Activated T-cell treated with anti-CD3 and anti-CD28 coated beads, Interleukin-2, amount 50 U/mL, for 1 hour (primary cell): ENCODE data around the gene POLR2A.
"Not testable (repeated sequence)": the region's sequence is repeated elsewhere in the genome, so short reads cannot be mapped to it uniquely, and the experiment has no call there.

ENCODE experiments used
- DNase-seq: peaks from one replicate; pipeline ENCODE4 v3.0.0-alpha.2; 2020

The POLR2A gene

DNA sequence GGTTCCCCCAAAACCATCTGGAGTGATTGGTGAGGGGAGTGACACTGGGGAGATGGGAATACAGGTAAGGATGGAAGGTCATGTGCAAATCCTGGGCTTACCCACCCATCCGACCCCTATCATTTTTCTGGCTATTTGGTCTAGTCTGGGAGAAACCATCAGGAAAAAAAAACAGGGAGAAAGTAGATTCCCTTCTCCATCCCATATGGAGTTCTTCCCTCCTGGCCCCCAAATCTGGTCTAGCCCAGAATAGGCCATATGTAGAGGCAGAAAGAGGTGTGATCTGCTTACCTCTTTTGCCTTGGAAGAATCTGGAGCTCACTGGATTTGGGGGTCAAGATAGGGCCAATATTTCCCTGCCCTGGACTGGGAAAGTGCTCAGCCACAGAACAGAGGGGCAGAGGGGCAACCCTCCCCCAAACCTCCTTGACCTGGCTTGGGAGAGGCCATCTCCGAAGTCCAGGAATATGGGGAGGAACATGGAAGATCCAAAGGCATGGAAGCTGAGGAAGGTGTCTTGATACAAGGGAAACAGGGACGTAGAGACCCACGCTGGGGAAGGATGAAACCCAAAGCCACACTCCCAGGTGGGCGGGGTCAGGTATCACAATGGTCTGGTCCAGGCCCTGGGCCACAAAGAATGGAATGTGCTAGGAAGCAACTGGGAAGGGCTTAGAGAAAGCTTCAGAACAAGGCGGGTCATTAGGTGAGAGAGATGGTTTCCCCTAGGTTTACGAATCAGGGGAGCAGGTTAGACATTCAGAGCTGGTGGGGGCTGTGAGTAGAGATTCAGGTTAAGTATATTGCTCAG is 23.1 kb upstream of the POLR2A start:
- no peak for DNase-seq

DNA sequence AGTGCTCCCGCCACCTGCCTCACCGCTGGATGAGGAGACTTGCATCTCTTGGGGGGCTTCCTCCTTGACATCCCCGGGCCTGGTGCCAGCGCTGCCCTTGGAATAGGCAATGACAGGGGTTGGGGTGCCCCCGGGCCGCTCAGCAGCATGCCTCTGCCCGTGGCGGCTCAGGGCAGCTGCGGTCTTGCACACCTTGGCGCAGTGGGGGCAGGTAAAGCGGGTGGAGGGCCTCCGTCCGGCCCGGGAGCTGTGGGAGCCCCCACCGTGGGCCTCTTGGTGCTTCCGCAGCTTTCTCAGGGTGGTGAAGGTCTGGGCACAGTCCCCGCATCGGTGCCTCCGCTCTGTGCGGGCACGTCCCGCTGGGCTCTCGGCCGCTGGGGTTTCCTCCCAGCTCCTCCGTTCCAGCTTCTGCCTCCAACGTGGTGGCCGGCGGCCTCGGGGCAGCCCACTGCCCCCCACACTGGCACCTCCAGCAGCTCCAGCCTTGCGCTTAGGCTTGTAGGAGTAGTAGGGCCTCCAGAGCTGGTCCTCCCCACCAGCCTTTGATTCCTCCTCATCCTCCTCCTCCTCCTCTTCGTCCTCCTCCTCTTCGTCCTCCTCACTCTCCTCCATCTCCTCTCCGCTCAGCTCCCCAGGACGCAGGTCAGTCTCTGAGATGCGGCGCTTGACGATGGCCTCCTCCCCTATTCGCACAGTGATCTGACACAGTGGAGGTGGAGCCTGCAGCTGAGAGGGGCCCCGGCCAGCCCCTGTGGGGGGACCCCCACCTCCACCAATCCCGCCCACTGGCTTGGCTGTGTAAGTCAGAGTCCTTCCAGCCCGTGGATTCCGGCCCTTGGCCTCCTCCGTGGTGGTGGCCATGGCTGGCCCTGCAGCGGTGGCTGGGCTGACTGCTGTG is 21.4 kb upstream of the POLR2A start:
- DNase-seq: no peak

DNA sequence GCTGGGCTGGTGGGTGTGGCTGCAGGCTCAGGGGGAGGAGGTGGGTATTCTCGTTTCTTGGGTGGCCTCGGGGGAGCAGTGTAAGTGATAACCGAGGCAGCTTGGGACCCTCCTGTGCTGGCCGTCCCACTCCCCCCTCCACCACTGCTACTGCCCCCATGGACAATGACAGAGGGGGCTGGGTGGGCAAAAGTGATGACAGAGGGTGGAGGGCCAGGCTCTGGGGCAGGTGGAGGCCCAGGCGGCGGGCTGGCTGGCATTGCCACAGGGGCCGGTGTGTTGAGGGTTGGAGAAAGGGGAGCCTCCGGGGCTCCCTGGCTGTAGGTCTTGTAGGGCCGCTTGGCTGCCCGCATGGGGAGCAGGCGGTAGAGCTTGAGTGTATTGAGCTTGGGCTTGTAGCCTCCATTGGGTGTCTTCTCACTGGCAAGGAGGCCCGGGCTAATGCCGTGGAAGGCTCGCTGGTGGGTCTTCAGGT is 20.8 kb upstream of the POLR2A start:
- DNase-seq: no peak

- DNase-seq: no peak
Measured at GRCh38 chr17:7464081-7464480, 20.1 kb upstream of the POLR2A start.

DNA sequence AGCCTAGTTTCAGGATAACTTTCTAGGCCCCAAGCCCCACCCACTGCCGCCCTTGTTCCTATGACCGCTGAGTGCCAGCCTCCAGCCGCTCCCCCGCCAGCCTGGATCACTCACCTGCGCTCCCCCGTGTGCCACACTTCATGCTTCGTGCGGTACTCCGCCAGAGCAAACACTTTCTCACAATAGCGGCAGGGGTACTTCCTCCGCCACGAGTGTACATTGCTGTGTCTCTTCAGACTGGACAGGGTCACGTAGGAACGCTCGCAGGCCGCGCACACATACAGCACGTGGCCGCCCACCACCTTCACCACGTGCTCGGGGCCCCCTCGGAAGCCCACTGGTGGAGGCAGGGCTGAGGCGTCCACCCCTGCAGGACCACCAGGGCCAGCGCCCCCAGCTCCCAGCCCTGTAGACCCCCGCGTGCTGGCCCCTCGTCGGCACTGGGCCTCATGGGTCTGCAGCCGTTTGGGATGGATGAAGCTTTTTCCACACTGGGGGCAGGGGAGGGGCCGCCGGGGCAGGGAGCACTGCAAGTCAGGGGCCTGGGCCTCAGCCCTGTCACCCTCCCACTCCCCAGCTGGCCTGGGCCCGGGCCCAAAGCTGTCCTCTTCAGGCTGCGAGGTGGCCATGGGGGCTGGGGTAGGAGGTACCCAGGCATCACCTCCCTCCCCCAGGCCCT is 18.4 kb upstream of the POLR2A start:
- no peak for DNase-seq

- DNase-seq: no peak
Measured at GRCh38 chr17:7466318-7466638, 17.9 kb upstream of the POLR2A start.

DNA sequence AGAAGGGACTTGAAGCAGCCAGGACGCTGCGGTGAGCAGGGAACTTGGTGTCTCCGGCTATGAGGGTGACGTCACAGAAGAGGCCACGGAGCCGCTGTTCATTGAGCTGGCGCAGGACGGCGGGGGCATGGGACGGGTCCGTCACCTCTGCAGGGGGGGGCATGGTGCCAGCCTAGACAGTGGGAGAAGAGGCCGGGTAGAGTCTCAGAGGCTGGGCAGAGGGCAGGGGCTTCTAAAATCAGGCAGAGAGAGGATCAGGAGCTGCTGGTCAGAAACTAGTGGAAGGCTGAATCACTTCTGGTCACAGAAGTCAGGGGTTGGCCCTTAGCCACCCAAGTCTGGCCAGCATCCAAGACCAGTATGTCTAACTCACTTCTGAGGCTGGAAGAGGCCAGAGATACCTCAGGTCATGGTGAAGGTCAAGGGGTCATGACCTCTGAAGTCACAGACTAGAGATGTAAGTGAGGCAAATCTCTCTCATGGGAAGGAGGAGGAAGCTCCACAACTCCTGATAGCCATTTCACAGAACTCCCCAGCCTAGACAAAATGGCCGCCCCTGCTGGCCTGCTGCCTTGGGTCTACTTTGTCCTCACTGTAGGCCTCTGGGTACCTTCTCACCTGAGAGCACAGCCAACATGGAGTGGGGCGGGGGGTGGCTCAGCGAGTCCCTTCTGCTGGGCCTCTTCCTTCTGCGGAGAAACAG is 17.4 kb upstream of the POLR2A start:
- no peak for DNase-seq

- no peak for DNase-seq
Measured at GRCh38 chr17:7467498-7467897, 16.7 kb upstream of the POLR2A start.

DNA sequence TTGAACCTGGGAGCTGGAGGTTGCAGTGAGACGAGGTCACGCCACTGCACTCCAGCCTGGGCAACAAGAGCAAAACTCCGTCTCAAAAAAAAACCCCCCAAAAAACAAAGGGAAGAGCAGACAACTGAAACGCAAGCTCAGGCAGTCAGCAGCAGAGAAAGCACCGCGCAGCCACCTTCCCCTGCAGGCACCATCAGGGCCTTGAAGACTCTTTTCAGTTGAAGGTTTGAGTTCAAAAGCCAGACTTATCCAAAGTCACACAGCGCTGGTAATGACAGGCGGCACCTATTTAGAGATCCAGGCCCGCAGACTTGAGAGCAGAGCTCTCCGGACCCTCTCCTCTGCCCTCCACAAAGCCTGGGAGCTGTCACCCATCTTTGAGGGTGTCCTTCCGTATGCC is 15.9 kb upstream of the POLR2A start:
- no peak for DNase-seq

- DNase-seq: no peak
Measured at GRCh38 chr17:7468804-7469389, 15.3 kb upstream of the POLR2A start.

DNA sequence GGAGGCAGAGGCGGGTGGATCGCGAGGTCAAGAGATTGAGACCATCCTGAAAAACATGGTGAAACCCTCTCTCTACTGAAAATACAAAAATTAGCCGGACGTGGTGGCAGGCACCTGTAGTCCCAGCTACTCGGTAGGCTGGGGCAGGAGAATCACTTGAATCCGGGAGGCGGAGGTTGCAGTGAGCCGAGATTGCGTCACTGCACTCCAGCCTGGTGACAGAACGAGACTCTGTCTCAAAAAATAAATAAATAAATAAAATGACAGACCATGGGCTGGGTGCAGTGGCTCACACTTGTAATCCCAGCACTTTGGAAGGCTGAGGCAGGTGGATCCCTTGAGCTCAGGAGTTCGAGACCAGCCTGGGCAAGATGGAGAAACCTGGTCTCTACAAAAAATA is 14.3 kb upstream of the POLR2A start:
- not testable (repeated sequence) for DNase-seq

DNA sequence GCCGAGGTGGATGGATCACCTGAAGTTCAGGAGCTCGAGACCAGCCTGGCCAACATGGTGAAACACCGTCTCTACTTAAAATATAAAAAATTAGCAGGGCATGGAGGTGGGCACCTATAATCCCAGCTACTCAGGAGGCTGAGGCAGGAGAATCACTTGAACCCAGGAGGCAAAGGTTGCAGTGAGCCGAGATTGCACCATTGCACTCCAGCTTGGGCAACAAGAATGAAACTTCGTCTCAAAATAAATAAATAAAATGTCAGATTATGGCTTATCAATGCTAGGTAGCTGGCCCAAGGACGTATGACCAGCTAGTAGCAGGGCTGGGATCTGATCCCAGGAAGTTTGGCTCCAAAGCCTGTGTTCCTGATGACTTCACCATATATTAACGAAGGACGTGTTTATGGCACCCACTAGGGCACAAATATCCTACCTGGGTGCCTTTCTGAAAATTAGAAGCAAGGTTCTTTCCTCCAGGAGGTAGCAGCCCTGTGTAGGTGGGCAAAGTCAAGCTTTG is 13.7 kb upstream of the POLR2A start:
- DNase-seq: not testable (repeated sequence)

- no peak for DNase-seq
Measured at GRCh38 chr17:7471729-7472128, 12.4 kb upstream of the POLR2A start.

DNA sequence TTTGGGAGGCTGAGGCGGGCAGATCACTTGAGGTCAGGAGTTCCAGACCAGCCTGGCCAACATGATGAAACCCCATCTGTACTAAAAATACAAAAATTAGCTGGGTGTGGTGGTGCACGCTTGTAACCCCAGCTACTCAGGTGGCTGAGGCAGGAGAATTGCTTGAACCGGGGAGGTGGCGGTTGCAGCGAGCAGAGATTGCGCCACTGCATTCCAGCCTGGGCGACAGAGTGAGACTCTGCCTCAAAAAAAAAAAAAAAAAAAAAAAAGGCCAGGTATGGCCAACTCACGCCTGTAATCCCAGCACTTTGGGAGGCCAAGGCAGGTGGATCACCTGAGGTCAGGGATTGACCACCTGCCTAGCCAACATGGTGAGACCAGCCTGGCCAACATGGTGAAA is 9.4 kb upstream of the POLR2A start:
- DNase-seq: not testable (repeated sequence)

GRCh38 chr17:7475764-7476422 is 8.3 kb upstream of the POLR2A start:
- DNase-seq: no peak

GRCh38 chr17:7476494-7476893 is 7.7 kb upstream of the POLR2A start:
- no peak for DNase-seq

GRCh38 chr17:7476951-7477350 is 7.2 kb upstream of the POLR2A start:
- no peak for DNase-seq

GRCh38 chr17:7477392-7478275 is 6.5 kb upstream of the POLR2A start:
- DNase-seq: peak; percentile 60

- DNase-seq: peak; percentile 78
Measured at GRCh38 chr17:7478276-7479212, 5.6 kb upstream of the POLR2A start.
